Activated CD4-positive, alpha-beta T cell treated with anti-CD3 and anti-CD28 coated beads for 36 hours (primary cell): Measurements from ENCODE around the gene THRB. TPM values are rescaled to one million over a fixed set of nuclear protein-coding genes. Genes with fewer than 3 reads are reported as not detected.

Experiments
- ATAC-seq: fragments of 200-7000 bp; cut with Tn5 transposase; one replicate; pipeline ENCODE4 v1.10.0; 2021; ENCODE audit warnings: mild to moderate bottlenecking, moderate library complexity
- CTCF ChIA-PET: fragments of 350-600 bp; sonication (Branson Sonifier 250); formaldehyde crosslinking; loops from one replicate; lab custom pipeline; 2021; ENCODE audit warnings: antibody characterized with exemption; lab: Charles Lee
- POLR2A ChIA-PET: fragments of 350-600 bp; sonication (Branson Sonifier 250); formaldehyde crosslinking; loops from one replicate; lab custom pipeline; 2021; ENCODE audit warnings: antibody characterized with exemption, inconsistent platforms; lab: Charles Lee
- DNase-seq: peaks from one replicate; pipeline ENCODE4 v3.0.0-alpha.2; 2020
- H3K27ac Mint-ChIP-seq: one replicate; pipeline ENCODE4 v1.8.0; 2021; ENCODE audit warnings: mixed read lengths
- H3K27me3 Mint-ChIP-seq: one replicate; pipeline ENCODE4 v1.8.0; 2021; ENCODE audit warnings: mixed read lengths
- H3K36me3 Mint-ChIP-seq: one replicate; pipeline ENCODE4 v1.8.0; 2021; ENCODE audit warnings: low read depth, mixed read lengths
- H3K4me1 Mint-ChIP-seq: one replicate; pipeline ENCODE4 v1.8.0; 2021; ENCODE audit warnings: mixed read lengths
- H3K4me3 Mint-ChIP-seq: one replicate; pipeline ENCODE4 v1.8.0; 2021; ENCODE audit warnings: mild to moderate bottlenecking, moderate library complexity, mixed read lengths
- H3K9me3 Mint-ChIP-seq: one replicate; pipeline ENCODE4 v1.8.0; 2021; ENCODE audit warnings: low read depth, mixed read lengths
- intact Hi-C, 2 experiments: fragments of 100-400 bp; cut with DNase I in 1 of 2; cut with micrococcal nuclease in 1 of 2; formaldehyde crosslinking; loops; one replicate each; pipeline versions ENCODE4 v1.14.2 to v1.15.1; 2022 to 2024; cut with DNase I, micrococcal nuclease
- total RNA-seq, 2 experiments: library from RNA; stranded (reverse); gene quantifications; one replicate each; pipeline ENCODE4 v1.2.3, GENCODE V29; 2021

Gene THRB
- total RNA-seq, result not detected

DNA sequence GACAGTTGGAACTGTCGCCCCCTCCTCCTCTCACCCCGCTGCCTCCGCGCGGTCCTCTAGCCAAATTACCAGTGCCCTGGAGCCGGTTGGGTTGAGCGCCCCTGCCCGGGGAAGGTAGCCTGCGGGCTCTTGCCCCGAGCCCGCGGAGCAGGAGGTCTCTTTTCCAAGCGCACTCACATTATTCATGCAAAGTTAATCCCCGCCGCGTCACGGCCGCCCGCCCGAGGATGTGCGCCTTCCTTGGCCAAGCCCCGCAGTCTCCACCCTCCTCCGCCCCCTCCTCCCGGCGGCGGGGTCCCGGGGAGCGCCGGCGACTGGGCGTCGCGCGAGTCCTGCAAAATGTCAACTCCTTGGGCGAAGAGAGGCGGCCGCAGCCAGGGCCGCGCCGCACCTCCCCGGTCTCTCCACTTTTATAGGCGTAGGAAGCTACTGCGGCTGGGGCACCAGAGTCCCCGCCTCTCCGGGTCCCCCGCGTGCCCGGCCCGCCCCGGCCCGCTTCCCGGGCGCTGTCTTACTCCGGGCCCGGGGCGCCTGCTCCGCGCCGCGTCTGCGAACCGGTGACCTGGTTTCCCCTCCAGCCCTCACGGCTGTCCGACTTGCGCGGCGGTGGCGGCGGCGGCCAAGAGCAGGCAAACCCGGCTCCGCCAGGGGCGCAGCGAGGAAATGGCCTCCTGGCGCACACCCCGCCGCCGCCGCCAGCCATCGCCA is at the start of gene THRB:
THRB (minus strand) TSS at position 233 of the 708 bp plus-strand sequence.
- H3K4me3 Mint-ChIP-seq, result peak within 1 kb of the TSS; percentile 30
- DNase-seq (peak; percentile 34), ATAC-seq (peak; percentile 23)
- POLR2A ChIA-PET, result no interaction called here
- H3K9me3 Mint-ChIP-seq, result no peaks in the 10 kb centered on the region
- H3K36me3 Mint-ChIP-seq, result no peaks in the 10 kb centered on the region
- H3K4me1 Mint-ChIP-seq, result peaks cover 2% of the 10 kb centered on the region
- CTCF ChIA-PET, result no interaction called here
- H3K27me3 Mint-ChIP-seq, result peaks cover 51% of the 10 kb centered on the region
- H3K27ac Mint-ChIP-seq, result no peak within 1 kb of the TSS
- intact Hi-C loops, result loop anchor here (5.0 to 10.0 kb wide), 3 partner anchors 183 to 500 kb away; no protein-coding TSS in a partner anchor

DNA sequence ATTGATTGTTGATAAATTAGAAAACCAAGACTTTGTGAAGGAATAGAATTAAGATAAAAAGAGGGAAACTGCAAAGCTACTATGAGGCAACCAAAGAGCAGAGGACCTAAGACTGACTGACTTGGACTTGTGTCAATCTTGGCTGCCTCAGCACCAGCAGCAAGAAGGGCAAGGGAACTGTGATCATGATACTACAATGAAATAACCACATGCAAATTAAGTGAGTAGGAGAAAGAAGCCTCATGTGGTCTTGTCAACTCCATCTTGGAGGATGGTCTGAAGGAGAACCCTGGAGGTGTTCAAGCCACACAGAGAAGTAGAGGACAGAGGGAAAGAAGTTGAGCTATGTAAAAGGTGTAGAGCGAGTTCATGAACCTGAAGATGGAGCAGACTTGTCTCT is 47.3 kb upstream of the THRB start:
- Mint-ChIP-seq H3K27ac (no peak overlapping the region), H3K4me1 (no peaks in the 10 kb centered on the region), H3K4me3 (no peak overlapping the region), H3K9me3 (no peaks in the 10 kb centered on the region), H3K27me3 (no peaks in the 10 kb centered on the region), H3K36me3 (no peaks in the 10 kb centered on the region)
- CTCF ChIA-PET, result no interaction called here
- DNase-seq, result no peak
- intact Hi-C loops, result no loop called here
- ATAC-seq, result no peak
- POLR2A ChIA-PET, result no interaction called here

GRCh38 chr3:24540821-24541220 is 46.2 kb upstream of the THRB start:
- POLR2A ChIA-PET, result no interaction called here
- intact Hi-C loops, result no loop called here
- ATAC-seq (no peak), DNase-seq (no peak)
- no peaks in the 10 kb centered on the region for H3K27me3 Mint-ChIP-seq
- H3K9me3 Mint-ChIP-seq, result no peaks in the 10 kb centered on the region
- CTCF ChIA-PET, result no interaction called here
- no peaks in the 10 kb centered on the region for H3K36me3 Mint-ChIP-seq
- no peaks in the 10 kb centered on the region for H3K4me1 Mint-ChIP-seq
- H3K4me3 Mint-ChIP-seq, result no peak overlapping the region
- no peak overlapping the region for H3K27ac Mint-ChIP-seq

DNA sequence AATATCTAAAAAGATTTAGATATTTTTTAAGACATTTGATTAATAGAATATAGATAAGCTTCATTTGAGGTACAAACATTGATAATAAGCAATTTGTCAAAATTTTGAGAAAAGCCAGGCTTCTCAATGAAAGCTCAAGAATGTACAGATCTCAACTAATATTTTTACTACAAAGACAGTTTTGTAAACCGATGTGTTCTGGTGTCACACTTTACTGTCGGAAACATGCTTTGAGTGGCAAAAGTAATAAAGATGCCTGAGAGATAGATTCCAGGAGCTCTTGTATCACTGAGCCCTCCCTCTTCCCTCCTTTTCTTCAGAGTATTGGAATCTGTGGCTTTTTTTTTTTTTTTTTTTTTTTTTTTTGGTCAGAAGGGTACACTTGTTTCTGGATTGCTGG is 45.0 kb upstream of the THRB start:
- Mint-ChIP-seq H3K27me3 (no peaks in the 10 kb centered on the region), H3K9me3 (no peaks in the 10 kb centered on the region), H3K4me1 (no peaks in the 10 kb centered on the region), H3K27ac (no peak overlapping the region), H3K4me3 (no peak overlapping the region), H3K36me3 (no peaks in the 10 kb centered on the region)
- CTCF ChIA-PET, result no interaction called here
- DNase-seq (no peak), ATAC-seq (no peak)
- POLR2A ChIA-PET, result no interaction called here
- intact Hi-C loops, result no loop called here

DNA sequence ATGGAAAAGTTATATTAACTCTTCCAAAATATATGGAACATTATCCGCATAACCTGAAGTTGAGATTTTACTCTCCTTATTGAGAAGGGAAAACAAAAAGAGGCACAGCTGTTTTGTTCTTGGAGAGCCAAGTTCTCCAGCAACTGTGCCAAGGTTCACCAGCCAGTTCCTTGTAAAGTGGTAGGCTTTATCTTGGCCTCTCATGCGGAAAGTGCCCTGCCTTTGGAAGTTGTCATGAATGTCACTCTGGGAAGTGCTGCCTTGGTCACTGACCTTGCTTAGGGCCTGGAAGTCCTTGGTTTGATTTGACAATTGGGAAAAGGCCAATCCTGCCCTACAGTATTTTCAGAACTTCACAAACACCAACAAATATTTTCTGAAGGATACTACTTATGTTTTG is 44.2 kb upstream of the THRB start:
- Mint-ChIP-seq H3K9me3 (no peaks in the 10 kb centered on the region), H3K27ac (no peak overlapping the region), H3K27me3 (peaks cover 2% of the 10 kb centered on the region), H3K36me3 (no peaks in the 10 kb centered on the region), H3K4me3 (no peak overlapping the region), H3K4me1 (no peaks in the 10 kb centered on the region)
- POLR2A ChIA-PET, result no interaction called here
- intact Hi-C loops, result no loop called here
- no peak for ATAC-seq
- CTCF ChIA-PET, result no interaction called here
- no peak for DNase-seq

DNA sequence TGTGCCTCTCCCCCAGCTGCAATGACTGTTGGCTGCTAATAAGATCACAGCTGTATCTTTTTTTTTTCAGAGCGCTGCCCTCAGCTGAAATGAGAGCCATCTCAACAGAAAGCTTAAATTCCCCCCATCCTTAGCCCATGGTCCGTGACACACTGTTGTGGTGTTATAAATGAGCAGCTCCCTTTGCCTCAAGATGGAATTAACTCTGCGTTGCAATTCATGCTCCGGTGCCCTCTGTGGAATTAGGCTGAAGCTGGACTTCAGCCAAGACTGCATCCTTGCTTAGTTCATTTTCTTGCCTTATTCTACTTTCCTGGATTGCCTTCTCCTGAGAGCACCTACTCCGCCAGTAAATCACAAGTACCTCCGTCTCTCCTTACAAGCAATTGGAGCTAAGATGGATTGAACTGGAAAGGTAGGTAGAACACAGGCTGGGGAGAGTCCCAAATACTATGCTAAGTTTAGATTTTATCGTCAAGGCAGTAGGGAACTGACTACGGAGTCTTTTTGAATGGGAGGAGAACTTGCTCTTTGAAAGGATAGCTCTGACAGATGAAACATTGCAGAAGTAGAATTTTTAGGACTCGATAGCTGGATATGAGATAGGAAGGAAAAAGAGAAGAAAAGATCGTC is 39.0 kb upstream of the THRB start:
- Mint-ChIP-seq H3K4me3 (no peak overlapping the region), H3K4me1 (no peaks in the 10 kb centered on the region), H3K9me3 (no peaks in the 10 kb centered on the region), H3K27ac (no peak overlapping the region), H3K27me3 (peaks cover 4% of the 10 kb centered on the region), H3K36me3 (no peaks in the 10 kb centered on the region)
- ATAC-seq (no peak), DNase-seq (no peak)
- intact Hi-C loops, result no loop called here
- CTCF ChIA-PET, result no interaction called here
- POLR2A ChIA-PET, result no interaction called here

- Mint-ChIP-seq H3K4me1 (no peaks in the 10 kb centered on the region), H3K36me3 (no peaks in the 10 kb centered on the region), H3K27ac (no peak overlapping the region), H3K4me3 (no peak overlapping the region), H3K9me3 (no peaks in the 10 kb centered on the region), H3K27me3 (peaks cover 9% of the 10 kb centered on the region)
- DNase-seq (no peak), ATAC-seq (no peak)
- CTCF ChIA-PET, result interaction anchor here (0.9 kb wide), 1 partner anchor 12 kb away, joined by 3 read pairs; no protein-coding TSS in a partner anchor
- POLR2A ChIA-PET, result no interaction called here
- intact Hi-C loops, result no loop called here
Measured at GRCh38 chr3:24530471-24530870, 35.8 kb upstream of the THRB start.

DNA sequence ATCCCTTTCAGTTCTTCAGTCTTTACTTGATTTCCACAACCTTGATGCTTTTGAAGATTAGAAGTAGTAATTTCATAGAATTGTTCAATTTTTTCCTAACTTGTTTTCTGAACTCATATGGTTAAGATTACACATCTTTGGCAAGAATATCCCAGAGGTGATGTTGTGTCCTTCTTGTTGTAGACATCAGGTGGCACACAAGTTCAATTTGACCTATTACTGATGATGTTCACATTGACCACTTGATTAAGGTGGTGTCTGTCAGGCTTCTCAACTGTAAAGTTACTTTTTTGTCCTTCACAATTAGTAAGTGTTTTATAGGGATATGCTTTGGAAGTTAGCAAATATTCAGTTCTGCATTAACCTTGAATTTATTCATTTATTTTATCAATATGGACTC is 34.6 kb upstream of the THRB start:
- DNase-seq (no peak), ATAC-seq (no peak)
- H3K4me3 Mint-ChIP-seq, result no peak overlapping the region
- H3K27me3 Mint-ChIP-seq, result peaks cover 15% of the 10 kb centered on the region
- intact Hi-C loops, result no loop called here
- ChIA-PET POLR2A (no interaction called here), CTCF (no interaction called here)
- no peaks in the 10 kb centered on the region for H3K4me1 Mint-ChIP-seq
- no peaks in the 10 kb centered on the region for H3K36me3 Mint-ChIP-seq
- H3K9me3 Mint-ChIP-seq, result no peaks in the 10 kb centered on the region
- no peak overlapping the region for H3K27ac Mint-ChIP-seq

GRCh38 chr3:24526640-24527212 is 32.1 kb upstream of the THRB start:
- intact Hi-C loops, result no loop called here
- DNase-seq, result no peak
- H3K27me3 Mint-ChIP-seq, result peaks cover 19% of the 10 kb centered on the region
- H3K4me3 Mint-ChIP-seq, result no peak overlapping the region
- no peaks in the 10 kb centered on the region for H3K4me1 Mint-ChIP-seq
- ChIA-PET CTCF (interaction anchor here (0.8 kb wide), 1 partner anchor 276 kb away, joined by 3 read pairs; no protein-coding TSS in a partner anchor), POLR2A (no interaction called here)
- no peak for ATAC-seq
- H3K36me3 Mint-ChIP-seq, result no peaks in the 10 kb centered on the region
- no peaks in the 10 kb centered on the region for H3K9me3 Mint-ChIP-seq
- H3K27ac Mint-ChIP-seq, result no peak overlapping the region

GRCh38 chr3:24525557-24525956 is 30.9 kb upstream of the THRB start:
- no peaks in the 10 kb centered on the region for H3K9me3 Mint-ChIP-seq
- no peaks in the 10 kb centered on the region for H3K4me1 Mint-ChIP-seq
- CTCF ChIA-PET, result no interaction called here
- H3K27me3 Mint-ChIP-seq, result peaks cover 26% of the 10 kb centered on the region
- H3K36me3 Mint-ChIP-seq, result no peaks in the 10 kb centered on the region
- no peak overlapping the region for H3K27ac Mint-ChIP-seq
- no peak for DNase-seq
- intact Hi-C loops, result no loop called here
- no peak for ATAC-seq
- POLR2A ChIA-PET, result no interaction called here
- no peak overlapping the region for H3K4me3 Mint-ChIP-seq

- Mint-ChIP-seq H3K27me3 (peaks cover 31% of the 10 kb centered on the region), H3K4me3 (no peak overlapping the region), H3K36me3 (no peaks in the 10 kb centered on the region), H3K9me3 (no peaks in the 10 kb centered on the region), H3K27ac (no peak overlapping the region), H3K4me1 (no peaks in the 10 kb centered on the region)
- ATAC-seq (no peak), DNase-seq (no peak)
- CTCF ChIA-PET, result no interaction called here
- POLR2A ChIA-PET, result no interaction called here
- intact Hi-C loops, result no loop called here
Measured at GRCh38 chr3:24525022-24525421, 30.4 kb upstream of the THRB start.
